Heart left ventricle (tissue), 13 donors: ENCODE data around the gene CYB5D1.

Experiments used
- POLR2A ChIP-seq, 2 donors: fragments of 450-650 bp; IDR thresholded peaks; one replicate each; pipeline ENCODE4 v1.6.1; 2017; ENCODE audit warnings: antibody characterized with exemption in 2 of 2, mild to moderate bottlenecking in 2 of 2, moderate library complexity in 2 of 2
- TF ChIP-seq, protein P1 (sequence below), 12 donors: fragments of 200-600 bp; sonication (generic) in 4 of 12; IDR thresholded peaks; one replicate each; pipeline versions ENCODE4 v1.5.0 to v1.8.0; 2018 to 2022; ENCODE audit warnings: antibody characterized with exemption in 12 of 12, mild to moderate bottlenecking in 5 of 12
- donor health status: ischemic (EF 13 %, LVEDD 7.1; RV severe dilation, severe dysfunction).
- donor health status: DM: no; HTN: yes; CAD: no.
- donor health status: DM: no; HTN: no; CAD: no.
- donor health status: ischemic (EF 25% LVEDD 6.9; RV normal size, moderate dysfunction).
- donor health status: ischemic (EF 25% LVEDD 5.7; RV mildly dilated, moderate dysfunction).
- donor health status: ischemic (EF 35%, LVEDD 5.7; RV mildly dilated, moderate dysfunction).
- donor health status: nonischemic (EF 11% LVEDD 7.7; RV severe dilation, severe dysfunction).
- donor health status: DM: yes; HTN: yes; CAD: no.
- donor health status: PGD.
- donor health status: ischemic (EF 29% LVEDD 5.4; RV normal size, mild dysfunction).
- donor health status: nonischemic (EF 23%, LVEDD 6.1; RV moderate dilation, normal function).

DNA sequence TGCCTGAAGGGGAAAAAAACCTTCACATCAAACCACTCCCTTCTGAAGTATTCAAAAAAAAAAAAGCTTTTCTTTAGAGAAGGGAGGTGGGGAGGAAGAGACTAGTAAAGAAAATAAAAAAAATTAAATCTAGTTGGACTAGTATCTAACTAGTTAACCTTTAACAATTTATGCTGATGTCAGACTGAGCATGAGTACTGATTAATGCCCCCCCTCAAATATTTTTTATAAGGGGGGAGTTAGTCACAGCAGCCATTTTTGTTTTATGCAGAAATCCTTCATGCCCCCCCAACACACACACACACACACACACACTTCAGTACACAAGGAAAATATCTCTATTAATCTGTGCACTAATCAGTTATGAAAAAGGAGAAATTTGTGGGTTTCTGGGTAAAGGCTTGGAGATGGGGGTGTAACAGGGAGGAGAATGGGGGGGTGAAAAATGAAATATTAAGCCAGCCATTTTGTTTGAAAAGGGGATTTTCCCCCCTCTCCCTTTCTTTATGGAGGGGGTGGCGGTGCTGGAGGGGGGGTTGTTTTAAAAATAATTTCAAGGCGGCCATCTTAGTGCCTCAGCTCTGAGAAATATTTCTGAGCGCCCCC lies 26.1 kb downstream of the CYB5D1 start:
- no peak for TF ChIP-seq POLR2A (IDR thresholded peaks at IDR 0.05)
- TF ChIP-seq, protein P1, sequence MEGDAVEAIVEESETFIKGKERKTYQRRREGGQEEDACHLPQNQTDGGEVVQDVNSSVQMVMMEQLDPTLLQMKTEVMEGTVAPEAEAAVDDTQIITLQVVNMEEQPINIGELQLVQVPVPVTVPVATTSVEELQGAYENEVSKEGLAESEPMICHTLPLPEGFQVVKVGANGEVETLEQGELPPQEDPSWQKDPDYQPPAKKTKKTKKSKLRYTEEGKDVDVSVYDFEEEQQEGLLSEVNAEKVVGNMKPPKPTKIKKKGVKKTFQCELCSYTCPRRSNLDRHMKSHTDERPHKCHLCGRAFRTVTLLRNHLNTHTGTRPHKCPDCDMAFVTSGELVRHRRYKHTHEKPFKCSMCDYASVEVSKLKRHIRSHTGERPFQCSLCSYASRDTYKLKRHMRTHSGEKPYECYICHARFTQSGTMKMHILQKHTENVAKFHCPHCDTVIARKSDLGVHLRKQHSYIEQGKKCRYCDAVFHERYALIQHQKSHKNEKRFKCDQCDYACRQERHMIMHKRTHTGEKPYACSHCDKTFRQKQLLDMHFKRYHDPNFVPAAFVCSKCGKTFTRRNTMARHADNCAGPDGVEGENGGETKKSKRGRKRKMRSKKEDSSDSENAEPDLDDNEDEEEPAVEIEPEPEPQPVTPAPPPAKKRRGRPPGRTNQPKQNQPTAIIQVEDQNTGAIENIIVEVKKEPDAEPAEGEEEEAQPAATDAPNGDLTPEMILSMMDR (IDR thresholded peaks at IDR 0.05), result no peak
